Measurements from ENCODE around the gene IQSEC3. TPM values are rescaled to one million over a fixed set of nuclear protein-coding genes. Genes with fewer than 3 reads are reported as not detected.

Gene IQSEC3
- total and polyA plus RNA-seq, 2 donors from 2014 or later, result 1.4 to 6.9 TPM

DNA sequence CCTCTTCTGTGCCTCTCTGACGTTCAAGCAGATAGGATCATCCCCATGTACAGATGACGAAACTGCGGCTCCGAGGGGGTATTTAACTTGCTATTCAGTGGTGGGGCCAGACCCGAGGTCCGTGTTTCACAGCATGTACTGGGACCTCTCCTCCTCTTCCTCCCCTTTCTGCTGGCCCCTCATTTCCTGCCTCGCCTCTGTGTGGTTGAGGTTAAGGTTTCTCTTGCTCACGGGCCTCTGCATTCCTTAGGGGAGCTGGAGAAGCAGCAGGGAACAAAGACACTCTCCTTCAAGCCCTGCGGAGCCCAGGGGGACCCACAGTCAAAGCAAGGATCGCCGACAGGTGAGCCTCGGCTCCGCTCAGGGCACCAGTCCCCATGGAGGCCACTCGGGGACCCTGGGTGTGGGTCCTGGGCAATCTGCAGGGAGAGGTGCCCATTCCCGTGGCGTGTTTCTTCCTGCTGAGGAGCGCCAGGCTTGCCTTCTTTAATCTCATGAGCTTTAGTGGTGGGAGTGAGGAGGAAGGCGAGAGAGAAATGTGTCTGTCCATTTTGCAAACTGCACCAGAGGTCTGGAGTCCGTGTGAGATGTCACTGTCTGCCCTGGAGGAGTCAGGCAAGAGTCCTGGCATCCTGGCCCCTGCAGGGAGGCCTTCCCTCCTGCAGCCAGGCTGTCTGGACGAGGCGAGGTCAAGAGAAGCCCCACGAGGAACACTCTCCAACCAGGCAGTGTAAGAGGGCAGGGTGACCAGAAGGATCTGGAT lies 102.4 kb downstream of the IQSEC3 start:
- Histone ChIP-seq H3K9ac (ENCODE audit: low read length in 3 of 3) (no peak overlapping the region), H3K4me1 (ENCODE audit: control insufficient read depth in 2 of 3, insufficient read depth in 2 of 3, low read depth in 1 of 3, low read length in 3 of 3) (peaks cover 0 to 15% (median 12%) of the 10 kb centered on the region in 3 donors), H3K9me3 (ENCODE audit: control insufficient read depth in 2 of 3, insufficient read depth in 1 of 3, low read length in 3 of 3) (no peaks in the 10 kb centered on the region), H3K36me3 (ENCODE audit: control insufficient read depth in 2 of 3, insufficient read depth in 3 of 3, low read length in 3 of 3) (no peaks in the 10 kb centered on the region), H3K27me3 (ENCODE audit: control insufficient read depth, insufficient read depth, low read length) (no peaks in the 10 kb centered on the region), H3K4me3 (ENCODE audit: low read length in 3 of 3) (no peak overlapping the region), H3K27ac (ENCODE audit: low read depth in 2 of 2, low read length in 2 of 2) (no peak overlapping the region)
- TF ChIP-seq, protein P1, sequence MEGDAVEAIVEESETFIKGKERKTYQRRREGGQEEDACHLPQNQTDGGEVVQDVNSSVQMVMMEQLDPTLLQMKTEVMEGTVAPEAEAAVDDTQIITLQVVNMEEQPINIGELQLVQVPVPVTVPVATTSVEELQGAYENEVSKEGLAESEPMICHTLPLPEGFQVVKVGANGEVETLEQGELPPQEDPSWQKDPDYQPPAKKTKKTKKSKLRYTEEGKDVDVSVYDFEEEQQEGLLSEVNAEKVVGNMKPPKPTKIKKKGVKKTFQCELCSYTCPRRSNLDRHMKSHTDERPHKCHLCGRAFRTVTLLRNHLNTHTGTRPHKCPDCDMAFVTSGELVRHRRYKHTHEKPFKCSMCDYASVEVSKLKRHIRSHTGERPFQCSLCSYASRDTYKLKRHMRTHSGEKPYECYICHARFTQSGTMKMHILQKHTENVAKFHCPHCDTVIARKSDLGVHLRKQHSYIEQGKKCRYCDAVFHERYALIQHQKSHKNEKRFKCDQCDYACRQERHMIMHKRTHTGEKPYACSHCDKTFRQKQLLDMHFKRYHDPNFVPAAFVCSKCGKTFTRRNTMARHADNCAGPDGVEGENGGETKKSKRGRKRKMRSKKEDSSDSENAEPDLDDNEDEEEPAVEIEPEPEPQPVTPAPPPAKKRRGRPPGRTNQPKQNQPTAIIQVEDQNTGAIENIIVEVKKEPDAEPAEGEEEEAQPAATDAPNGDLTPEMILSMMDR (IDR thresholded peaks at IDR 0.05; ENCODE audit: borderline replicate concordance, extremely low read depth, insufficient read depth), result no peak
- intact Hi-C loops (cut with DNase I), result no loop called here
- peak in 3 of 5 donors; percentile 44 to 72 (median 62) for DNase-seq
- no peak for FAIRE-seq

DNA sequence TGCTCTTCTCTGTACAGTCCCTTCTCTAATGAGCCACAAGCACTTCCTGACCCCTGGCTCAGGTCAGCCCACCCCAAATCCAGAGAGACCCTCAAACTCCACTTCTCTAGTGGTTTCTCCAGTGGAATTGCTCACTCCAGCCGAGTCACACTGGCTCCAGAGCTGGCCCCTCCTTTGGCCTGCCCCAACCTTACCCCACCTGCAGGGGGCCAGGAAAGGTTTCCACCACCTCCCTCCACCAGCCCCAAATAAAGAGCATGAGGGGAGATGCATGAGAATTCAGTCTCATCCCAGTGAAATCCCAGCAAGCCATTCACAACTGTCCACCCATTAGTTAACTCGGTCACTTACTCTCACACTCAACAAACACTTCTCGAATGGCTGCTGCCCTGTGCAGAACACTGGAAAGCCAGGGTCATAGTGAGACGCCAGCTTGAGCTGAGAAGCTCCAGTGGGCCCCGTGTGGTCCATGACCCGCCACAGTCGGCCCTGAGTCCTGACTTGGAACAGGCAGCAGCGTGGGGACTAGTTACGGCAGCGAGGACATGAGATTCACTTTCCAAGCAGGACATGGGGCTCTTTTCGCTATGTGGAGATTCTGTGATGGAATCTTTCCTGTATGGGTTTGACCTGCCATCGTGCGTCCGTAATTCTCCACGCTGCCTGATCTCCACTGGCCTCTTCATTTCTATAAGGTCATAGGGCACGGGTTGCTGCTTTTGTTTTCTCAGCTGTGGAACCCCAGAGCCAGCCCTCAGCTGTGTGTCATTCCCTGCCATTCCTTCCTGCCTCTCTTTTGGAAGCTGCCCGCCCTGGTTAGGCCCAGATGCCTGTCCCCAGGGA lies 103.2 kb downstream of the IQSEC3 start:
- H3K4me3 ChIP-seq (ENCODE audit: low read length in 3 of 3), result no peak overlapping the region

DNA sequence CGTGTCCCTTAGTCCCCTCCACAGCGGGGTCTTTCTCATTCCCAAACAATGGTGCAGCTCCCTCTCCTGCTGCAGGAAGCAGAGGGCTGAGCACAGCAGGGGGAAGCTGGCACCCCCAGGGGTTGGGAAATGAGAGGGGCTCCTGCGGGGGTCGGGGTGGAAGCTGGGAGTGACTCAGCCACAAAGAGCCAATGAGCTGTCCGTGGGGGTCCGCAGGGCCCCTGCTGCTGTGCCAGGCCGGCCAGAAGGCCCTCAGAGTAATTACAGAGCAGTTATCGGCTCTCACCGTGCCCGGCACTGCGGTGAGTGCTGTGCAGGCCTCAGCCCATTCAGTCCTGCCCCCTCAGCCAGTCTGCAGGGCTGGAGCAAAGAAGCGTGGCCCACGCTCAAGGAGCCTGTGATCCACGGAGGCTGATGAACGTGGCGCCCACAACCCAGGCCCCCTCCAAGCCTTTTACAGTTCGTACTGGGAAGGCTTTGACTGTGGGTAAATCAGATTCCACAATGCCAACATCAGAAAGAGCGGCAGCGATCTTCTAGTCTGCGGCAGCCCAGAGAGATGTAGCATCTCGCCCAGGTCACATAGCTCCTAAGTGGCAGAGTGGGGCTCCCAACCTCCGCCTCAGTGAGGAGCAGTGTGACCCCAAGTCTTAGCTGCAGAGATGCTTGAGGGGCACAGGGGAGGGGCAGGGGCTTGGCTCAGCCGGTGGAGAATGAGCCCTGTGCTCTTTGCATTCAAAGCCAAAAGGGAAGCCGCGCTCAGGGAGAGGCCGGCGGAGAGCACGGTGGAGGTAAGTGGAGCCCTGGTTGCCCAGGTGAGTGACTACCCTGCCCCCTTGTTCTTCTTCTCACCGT lies 104.0 kb downstream of the IQSEC3 start:
- intact Hi-C loops (cut with DNase I), result no loop called here
- no peak for DNase-seq
- Histone ChIP-seq H3K27ac (ENCODE audit: low read depth in 2 of 2, low read length in 2 of 2) (no peak overlapping the region), H3K4me3 (ENCODE audit: low read length in 3 of 3) (no peak overlapping the region), H3K36me3 (ENCODE audit: control insufficient read depth in 2 of 3, insufficient read depth in 3 of 3, low read length in 3 of 3) (no peaks in the 10 kb centered on the region), H3K4me1 (ENCODE audit: control insufficient read depth in 2 of 3, insufficient read depth in 2 of 3, low read depth in 1 of 3, low read length in 3 of 3) (peaks cover 0 to 13% (median 6%) of the 10 kb centered on the region in 3 donors), H3K9ac (ENCODE audit: low read length in 3 of 3) (no peak overlapping the region), H3K27me3 (ENCODE audit: control insufficient read depth, insufficient read depth, low read length) (no peaks in the 10 kb centered on the region), H3K9me3 (ENCODE audit: control insufficient read depth in 2 of 3, insufficient read depth in 1 of 3, low read length in 3 of 3) (no peaks in the 10 kb centered on the region)
- TF ChIP-seq, protein P1 (IDR thresholded peaks at IDR 0.05; ENCODE audit: borderline replicate concordance, extremely low read depth, insufficient read depth), result no peak
- no peak for FAIRE-seq

More for the DNA sequence above, 103.2 kb downstream of the IQSEC3 start:
- DNase-seq (peak in 2 of 5 donors; percentile 59), FAIRE-seq (no peak)
- H3K27ac ChIP-seq (ENCODE audit: low read depth in 2 of 2, low read length in 2 of 2), result no peak overlapping the region
- TF ChIP-seq, protein P1 (IDR thresholded peaks at IDR 0.05; ENCODE audit: borderline replicate concordance, extremely low read depth, insufficient read depth), result no peak
- H3K36me3 ChIP-seq (ENCODE audit: control insufficient read depth in 2 of 3, insufficient read depth in 3 of 3, low read length in 3 of 3), result no peaks in the 10 kb centered on the region
- H3K9ac ChIP-seq (ENCODE audit: low read length in 3 of 3), result no peak overlapping the region
- intact Hi-C loops (cut with DNase I), result no loop called here
- H3K4me1 ChIP-seq (ENCODE audit: control insufficient read depth in 2 of 3, insufficient read depth in 2 of 3, low read depth in 1 of 3, low read length in 3 of 3), result peaks cover 0 to 16% (median 11%) of the 10 kb centered on the region in 3 donors
- H3K27me3 ChIP-seq (ENCODE audit: control insufficient read depth, insufficient read depth, low read length), result no peaks in the 10 kb centered on the region
- no peaks in the 10 kb centered on the region for H3K9me3 ChIP-seq (ENCODE audit: control insufficient read depth in 2 of 3, insufficient read depth in 1 of 3, low read length in 3 of 3)

Measured in kidney (tissue), 14 donors.